MM.1S (cell line): ENCODE results near the gene RHBDD1.

ENCODE experiments used
- EZH2phosphoT487 ChIP-seq: fragments of 300-600 bp; sonication (generic); IDR thresholded peaks from 2 replicates; pipeline ENCODE4 v1.6.1; 2018; ENCODE audit warnings: antibody characterized with exemption, low read length
- TF ChIP-seq, protein P1 (sequence below): fragments of 300-600 bp; sonication (generic); IDR thresholded peaks from 2 replicates; pipeline ENCODE4 v1.5.1; 2016; ENCODE audit warnings: antibody characterized with exemption, low read length, mixed read lengths

DNA sequence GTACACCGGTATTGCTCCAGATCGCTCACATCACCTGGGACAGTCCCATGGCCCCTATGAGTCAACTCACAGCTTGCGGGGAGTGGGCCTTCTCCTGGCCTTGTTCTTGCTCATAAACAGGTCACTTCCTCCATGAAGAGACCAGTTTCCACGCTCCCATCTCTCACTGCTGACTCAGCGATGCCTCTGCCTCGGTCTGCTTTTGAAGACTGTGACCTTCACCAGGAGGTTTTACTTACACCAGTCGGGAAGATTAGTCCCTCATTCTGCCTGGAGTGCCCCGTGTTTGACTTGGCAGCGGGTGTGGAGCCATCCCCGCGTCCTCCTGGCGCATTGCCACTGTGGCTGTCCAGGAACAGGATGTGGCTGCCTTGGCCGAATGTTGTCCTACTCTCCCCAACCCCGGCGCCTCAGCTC, 159.8 kb downstream of the RHBDD1 start:
- TF ChIP-seq, protein P1, sequence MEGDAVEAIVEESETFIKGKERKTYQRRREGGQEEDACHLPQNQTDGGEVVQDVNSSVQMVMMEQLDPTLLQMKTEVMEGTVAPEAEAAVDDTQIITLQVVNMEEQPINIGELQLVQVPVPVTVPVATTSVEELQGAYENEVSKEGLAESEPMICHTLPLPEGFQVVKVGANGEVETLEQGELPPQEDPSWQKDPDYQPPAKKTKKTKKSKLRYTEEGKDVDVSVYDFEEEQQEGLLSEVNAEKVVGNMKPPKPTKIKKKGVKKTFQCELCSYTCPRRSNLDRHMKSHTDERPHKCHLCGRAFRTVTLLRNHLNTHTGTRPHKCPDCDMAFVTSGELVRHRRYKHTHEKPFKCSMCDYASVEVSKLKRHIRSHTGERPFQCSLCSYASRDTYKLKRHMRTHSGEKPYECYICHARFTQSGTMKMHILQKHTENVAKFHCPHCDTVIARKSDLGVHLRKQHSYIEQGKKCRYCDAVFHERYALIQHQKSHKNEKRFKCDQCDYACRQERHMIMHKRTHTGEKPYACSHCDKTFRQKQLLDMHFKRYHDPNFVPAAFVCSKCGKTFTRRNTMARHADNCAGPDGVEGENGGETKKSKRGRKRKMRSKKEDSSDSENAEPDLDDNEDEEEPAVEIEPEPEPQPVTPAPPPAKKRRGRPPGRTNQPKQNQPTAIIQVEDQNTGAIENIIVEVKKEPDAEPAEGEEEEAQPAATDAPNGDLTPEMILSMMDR, result no peak
- TF ChIP-seq EZH2phosphoT487, result no peak
